ENCODE results near the gene ADAMTS2.
A peak's percentile ranks its signal among the peaks of the same experiment; 100 is the strongest.

Gene ADAMTS2

DNA sequence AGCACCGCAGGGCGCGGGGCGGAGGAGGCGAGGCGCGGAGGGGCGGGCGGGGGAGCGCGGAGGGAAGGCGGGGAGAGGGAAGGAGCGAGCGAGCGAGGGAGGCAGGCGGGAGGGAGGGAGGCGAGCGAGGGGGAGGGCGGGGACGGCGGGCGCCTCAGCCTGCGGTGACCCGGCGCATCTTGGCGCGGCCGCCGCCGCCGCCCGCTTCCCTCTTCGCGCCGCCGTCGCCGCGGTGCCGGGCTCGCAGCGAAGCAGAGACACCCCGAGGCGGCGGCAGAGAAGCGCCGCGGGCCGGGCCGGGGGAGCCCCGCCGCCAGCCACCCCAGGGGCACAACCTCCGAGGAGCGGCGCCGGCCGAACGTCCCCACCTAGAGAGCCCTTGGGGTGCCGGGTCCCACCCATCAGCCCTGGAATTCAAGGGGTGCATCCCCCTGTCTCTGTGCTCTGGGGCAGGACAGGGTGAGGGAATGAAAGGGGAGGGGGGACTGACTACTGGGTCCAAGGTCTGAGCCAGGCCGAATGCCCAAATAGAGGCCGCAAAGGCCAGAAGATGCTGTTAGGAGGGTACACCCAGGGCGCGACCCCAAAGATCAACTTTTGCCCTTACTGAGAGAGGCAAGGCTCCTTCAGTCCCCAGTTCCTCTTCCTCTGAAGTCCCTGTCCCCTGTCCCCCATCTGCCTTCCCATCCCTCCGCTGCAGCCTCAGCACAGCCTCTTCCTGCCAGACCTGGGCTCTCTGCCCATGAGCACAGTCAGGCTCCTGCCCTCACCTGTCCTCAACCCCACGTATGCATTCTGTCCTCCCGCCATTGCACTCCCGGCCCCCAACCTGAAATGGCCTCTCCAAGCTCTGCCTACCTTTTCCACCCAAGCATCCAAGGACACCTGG, at the start of gene ADAMTS2:
Gene ADAMTS2 (minus strand): TSS at position 29 of the 889 bp plus-strand sequence. CDS start 133 bp downstream, outside the sequence.
- DNase-seq, result peak; percentile 17

- peak; percentile 73 for DNase-seq
Measured at GRCh38 chr5:179393078-179393477, 47.8 kb upstream of the ADAMTS2 start.

DNA sequence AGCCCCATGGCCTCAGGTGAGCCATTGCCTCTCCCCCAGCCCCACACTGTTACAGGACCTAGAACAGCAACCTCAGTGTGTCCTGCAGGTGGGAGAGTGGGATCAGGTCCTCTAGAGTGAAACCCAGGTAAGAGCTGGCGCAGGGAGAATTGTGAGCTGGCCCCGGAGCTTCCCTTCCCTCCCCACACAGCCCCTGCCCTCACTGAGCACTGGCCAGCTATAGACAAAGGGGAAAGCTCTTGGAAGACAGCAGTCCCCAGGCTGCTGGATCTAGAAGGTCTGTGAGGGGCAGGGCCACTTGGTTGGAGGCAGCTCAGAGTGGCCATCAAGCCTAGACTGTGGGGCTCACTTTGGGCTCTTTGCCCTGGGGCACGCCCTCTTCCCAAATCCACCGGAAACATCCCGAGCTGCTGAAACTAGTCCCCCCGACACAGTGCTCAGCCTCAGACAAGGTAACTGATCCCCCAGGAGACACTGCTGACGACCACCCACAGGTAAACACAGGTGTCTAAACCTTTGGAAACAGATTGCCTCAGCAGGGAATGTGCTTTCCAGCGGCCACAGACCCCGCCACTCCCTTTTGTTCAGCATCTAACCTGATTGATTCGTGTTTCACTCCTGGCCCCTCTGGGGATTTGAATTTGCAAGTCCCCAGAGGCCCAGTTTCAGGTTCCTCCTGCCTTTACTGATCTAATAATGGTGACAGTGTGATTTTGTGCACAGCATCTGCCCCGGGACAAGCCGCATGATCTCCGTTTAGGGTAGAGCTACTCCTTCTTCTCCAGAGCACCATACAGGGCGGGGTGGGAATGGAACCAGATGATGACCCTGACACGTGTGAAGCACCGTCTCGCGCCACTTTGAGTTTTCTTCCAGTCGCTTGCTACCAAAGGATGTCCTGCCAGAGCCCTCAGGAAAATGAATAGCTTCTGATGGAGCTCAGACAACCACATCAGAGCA, 42.2 kb upstream of the ADAMTS2 start:
- no peak for DNase-seq

- no peak for DNase-seq
Measured at GRCh38 chr5:179385914-179386313, 40.7 kb upstream of the ADAMTS2 start.

- no peak for DNase-seq
Measured at GRCh38 chr5:179382486-179382885, 37.2 kb upstream of the ADAMTS2 start.

GRCh38 chr5:179381691-179382090, 36.4 kb upstream of the ADAMTS2 start:
- DNase-seq, result no peak

DNA sequence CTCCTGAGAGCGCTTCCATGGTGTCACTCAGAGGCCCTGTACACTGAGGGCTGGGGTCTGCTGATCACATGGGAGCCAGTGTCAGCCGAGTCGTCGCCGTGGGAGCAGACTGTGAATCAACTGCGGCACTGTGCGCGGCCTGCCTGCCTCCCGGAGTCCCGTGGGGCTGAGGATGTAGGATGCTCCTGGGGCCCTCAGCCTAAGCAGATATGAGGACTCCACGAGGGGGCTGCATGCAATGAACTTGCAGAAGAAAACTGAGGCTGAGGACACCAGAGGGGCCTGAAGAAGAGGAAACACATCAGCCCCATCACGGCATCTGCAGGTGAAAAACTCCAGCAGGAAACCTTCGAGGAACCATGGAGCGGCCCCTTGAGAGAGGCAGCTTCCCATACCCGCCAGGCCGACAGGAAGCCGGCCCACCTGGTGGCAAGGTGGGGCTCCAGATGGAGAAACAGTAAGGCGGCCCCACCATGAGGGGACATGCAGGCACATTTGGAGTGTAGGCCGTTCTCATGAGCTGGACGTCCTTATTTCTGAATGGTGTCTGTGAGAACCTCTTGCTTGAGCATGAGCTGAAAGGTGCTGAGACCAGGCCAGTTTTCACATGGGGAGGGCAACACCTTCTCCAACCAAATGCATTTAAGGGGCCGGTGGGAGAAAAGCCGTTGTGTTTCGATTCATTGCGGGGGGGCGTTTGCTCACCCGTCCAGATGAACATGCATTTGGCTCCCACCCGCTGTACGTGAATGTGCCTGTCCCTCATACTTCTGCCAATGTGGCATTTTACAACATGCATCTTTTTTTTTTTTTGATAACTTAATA, 35.2 kb upstream of the ADAMTS2 start:
- DNase-seq, result no peak

DNA sequence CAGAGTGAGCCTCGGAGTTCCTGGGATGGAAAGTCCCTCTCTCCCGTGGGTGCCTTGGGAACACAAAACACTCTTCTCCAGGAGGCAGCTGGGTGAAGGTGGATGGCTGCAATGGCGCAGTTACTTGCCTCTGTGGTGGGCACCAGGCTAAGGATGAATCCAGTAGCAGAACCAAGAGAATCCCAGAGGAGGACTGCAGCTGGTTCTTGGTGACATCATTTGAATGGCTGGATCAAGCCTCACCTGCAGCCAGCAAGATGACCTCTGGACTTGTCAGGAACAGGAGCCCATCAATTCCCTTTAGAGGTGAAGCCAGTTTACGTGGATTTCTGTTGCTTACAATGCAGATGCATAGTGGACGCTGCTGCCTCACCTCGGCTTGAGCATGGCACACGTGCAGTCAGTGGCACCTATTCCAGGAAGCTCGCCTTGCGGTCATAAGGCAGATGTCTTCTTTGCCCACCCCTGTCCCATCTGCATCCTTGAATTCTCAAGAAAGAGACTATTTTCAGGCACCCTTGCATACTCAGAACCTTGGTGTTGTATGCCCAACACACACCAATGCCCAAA, 34.1 kb upstream of the ADAMTS2 start:
- no peak for DNase-seq

GRCh38 chr5:179378441-179379271, 33.4 kb upstream of the ADAMTS2 start:
- DNase-seq, result no peak

DNA sequence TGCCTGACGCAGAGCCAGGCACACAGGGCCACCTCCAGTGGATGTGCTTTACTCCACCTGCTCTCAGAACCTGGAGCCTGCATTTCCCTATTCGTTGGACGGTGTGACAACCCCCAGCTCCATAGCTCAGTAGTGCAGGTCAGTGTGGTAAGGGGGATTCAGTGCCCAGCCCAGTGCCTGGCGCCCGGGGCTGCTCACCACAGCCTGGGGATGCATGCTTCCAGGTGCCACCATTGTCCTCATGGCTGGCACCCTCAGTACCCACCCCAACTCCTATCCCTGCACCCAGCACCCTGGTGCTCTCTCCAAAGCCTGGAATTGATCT, 32.8 kb upstream of the ADAMTS2 start:
- no peak for DNase-seq

- no peak for DNase-seq
Measured at GRCh38 chr5:179377421-179378115, 32.3 kb upstream of the ADAMTS2 start.

- no peak for DNase-seq
Measured at GRCh38 chr5:179376701-179377420, 31.6 kb upstream of the ADAMTS2 start.

DNA sequence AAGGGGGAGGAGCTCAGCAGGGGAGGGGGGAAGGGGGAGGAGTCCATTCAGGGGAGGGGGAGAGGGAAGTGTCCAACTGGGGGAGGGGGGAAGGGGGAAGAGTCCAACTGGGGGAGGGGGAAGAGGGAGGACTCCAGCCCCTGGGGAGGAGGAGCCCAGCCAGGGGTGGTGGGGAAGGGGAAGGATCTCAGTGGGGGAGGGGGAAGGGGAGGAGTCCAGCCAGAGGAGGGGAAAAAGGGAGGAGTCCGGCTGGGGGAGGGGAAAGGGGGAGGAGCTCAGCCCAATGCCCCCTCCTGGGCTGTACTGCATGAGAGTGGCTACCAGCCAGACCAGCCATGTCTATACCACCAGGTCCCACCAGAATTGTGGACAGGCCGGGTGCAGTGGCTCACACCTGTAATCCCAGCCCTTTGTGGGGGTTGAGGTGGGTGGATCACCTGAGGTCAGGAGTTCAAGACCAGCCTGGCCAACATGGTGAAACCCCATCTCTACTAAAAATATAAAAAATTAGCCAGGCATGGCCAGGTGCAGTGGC, 30.6 kb upstream of the ADAMTS2 start:
- DNase-seq, result no peak

- DNase-seq, result no peak
Measured at GRCh38 chr5:179375236-179375685, 30.0 kb upstream of the ADAMTS2 start.

- DNase-seq, result no peak
Measured at GRCh38 chr5:179374506-179375235, 29.4 kb upstream of the ADAMTS2 start.

DNA sequence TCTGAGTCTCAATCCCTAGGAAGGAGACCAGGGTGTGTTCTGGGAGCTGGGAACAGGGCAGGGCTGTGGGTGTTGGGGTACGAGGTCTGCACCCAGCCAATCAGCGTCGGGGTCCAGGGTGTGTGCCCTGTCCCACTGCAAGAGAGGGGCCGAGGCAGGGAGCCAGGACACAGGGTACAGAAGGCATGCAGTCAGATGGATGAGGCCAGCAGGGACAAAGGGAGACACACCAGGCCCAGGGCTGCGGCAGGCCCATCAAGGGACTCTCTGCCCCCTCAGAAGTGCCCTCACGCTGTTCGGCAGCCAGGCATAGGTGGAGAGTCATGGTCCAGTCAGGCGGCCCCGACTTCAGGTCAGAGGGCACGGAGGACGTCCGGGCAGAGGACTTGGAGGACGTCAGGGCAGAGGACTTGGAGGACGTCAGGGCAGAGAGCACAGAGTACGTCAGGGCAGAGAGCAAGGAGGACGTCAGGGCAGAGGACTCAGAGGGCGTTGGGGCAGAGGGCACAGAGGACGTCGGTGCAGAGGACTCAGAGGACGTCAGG, 28.8 kb upstream of the ADAMTS2 start:
- no peak for DNase-seq

GRCh38 chr5:179373101-179373934, 28.1 kb upstream of the ADAMTS2 start:
- DNase-seq, result no peak

Measured in suppressor macrophage treated with lipopolysaccharide for 4 hours (primary cell).